HG02973 (cell line): Measurements from ENCODE around the gene RTL9.

Experiments used
- ATAC-seq: cut with Tn5 transposase; IDR thresholded peaks from one replicate; pipeline ENCODE4 v1.9.1; 2021; ENCODE audit warnings: moderate library complexity; ENCODE audit not compliant: unreplicated experiment

The RTL9 gene

GRCh38 chrX:110341189-110342035 is 17.2 kb upstream of the RTL9 start:
- peak; percentile 87 for ATAC-seq

GRCh38 chrX:110346681-110347080 is 12.0 kb upstream of the RTL9 start:
- no peak for ATAC-seq

- no peak for ATAC-seq
Observed at GRCh38 chrX:110359273-110359672, 625 bp downstream of the RTL9 start.

GRCh38 chrX:110363244-110363643 is 4.6 kb downstream of the RTL9 start:
- no peak for ATAC-seq

- ATAC-seq: no peak
Observed at GRCh38 chrX:110373310-110373709, 14.7 kb downstream of the RTL9 start.

GRCh38 chrX:110374559-110374958 is 15.9 kb downstream of the RTL9 start:
- ATAC-seq: no peak

- no peak for ATAC-seq
Observed at GRCh38 chrX:110381216-110381615, 22.6 kb downstream of the RTL9 start.

- ATAC-seq: no peak
Observed at GRCh38 chrX:110383414-110383813, 24.8 kb downstream of the RTL9 start.

- ATAC-seq: no peak
Observed at GRCh38 chrX:110384490-110384889, 25.8 kb downstream of the RTL9 start.

GRCh38 chrX:110389570-110389969 is 30.9 kb downstream of the RTL9 start:
- ATAC-seq: no peak

- ATAC-seq: no peak
Observed at GRCh38 chrX:110391086-110391485, 32.4 kb downstream of the RTL9 start.

- ATAC-seq: no peak
Observed at GRCh38 chrX:110394651-110395050, 36.0 kb downstream of the RTL9 start.

GRCh38 chrX:110395877-110396276 is 37.2 kb downstream of the RTL9 start:
- ATAC-seq: no peak

- ATAC-seq: no peak
Observed at GRCh38 chrX:110396735-110397134, 38.1 kb downstream of the RTL9 start.

GRCh38 chrX:110397339-110397738 is 38.7 kb downstream of the RTL9 start:
- ATAC-seq: no peak

GRCh38 chrX:110397904-110398303 is 39.3 kb downstream of the RTL9 start:
- ATAC-seq: no peak

GRCh38 chrX:110399497-110399896 is 40.8 kb downstream of the RTL9 start:
- ATAC-seq: no peak

GRCh38 chrX:110399966-110400365 is 41.3 kb downstream of the RTL9 start:
- no peak for ATAC-seq

- ATAC-seq: no peak
Observed at GRCh38 chrX:110401135-110401534, 42.5 kb downstream of the RTL9 start.

GRCh38 chrX:110402091-110402849 is 43.6 kb downstream of the RTL9 start:
- ATAC-seq: no peak

- ATAC-seq: no peak
Observed at GRCh38 chrX:110402850-110403221, 44.2 kb downstream of the RTL9 start.
